Stimulated activated CD8-positive, alpha-beta memory T cell treated with anti-CD3 and anti-CD28 coated beads, Interleukin-15, amount 100 ng/mL, for 48 hours (primary cell): ENCODE data around the gene NAV2.

Experiments used
- DNase-seq, 2 donors: peaks; one replicate each; pipeline ENCODE4 v3.0.0-alpha.2; 2020; ENCODE audit warnings: low read depth in 2 of 2

The NAV2 gene

GRCh38 chr11:19774817-19775580 lies 62.4 kb downstream of the NAV2 start:
- no peak for DNase-seq

DNA sequence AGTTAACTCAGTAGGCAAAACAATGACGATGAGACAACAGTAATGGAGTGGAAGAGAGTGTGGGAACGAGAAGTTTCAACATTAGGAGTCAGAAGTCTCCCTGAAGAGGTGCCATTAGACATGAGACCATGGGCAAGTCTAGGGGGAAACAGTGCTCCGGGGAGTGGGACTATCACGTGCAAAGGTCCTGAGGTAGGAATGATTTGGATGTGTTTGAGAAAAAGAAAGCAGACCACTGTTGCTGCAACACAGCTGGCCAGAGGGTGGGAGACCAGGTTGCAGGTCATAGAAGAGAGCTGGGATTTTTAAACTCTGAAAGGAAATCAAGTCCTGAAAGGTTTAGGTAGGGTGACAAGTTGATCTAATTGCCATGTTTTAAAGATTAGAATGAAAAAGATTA lies 63.0 kb downstream of the NAV2 start:
- no peak for DNase-seq

- no peak for DNase-seq
These were observed 64.4 kb downstream of the NAV2 start for GRCh38 chr11:19777039-19777376.

DNA sequence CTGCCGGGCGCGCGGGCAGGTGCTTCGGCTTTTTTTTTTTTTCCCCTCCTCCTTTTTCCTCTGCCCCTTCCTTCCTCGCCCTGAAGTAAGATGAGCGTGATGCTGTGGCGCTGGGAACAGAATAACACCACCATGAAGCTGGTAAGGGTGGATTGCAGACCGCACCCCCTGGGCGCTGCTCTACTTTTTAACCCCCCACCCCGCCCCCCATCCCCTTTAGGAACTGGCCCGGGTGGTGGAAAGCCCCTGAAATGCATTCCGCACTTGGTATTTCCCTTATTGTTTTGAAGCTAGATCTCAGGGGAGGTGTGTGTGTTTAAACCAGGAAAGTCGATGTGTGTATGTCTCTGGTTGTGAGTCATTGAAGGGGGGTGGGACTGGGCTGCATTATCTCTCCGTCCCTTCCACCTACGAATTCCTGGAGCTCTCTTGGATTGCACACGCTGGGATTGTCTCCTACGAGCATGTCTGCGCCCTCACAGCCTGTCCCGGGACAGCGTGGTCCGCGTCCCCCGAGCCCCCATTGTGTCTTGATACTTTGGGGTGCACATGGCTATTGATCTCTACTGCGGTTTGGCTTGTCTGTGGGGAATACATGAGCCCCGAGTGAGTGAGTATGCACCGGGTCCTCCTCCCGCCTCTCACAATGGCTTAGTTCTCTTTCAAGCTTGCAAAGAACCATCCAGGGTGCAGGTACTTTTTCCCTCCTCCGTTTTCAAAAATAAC lies 64.9 kb downstream of the NAV2 start:
- DNase-seq = no peak

- no peak for DNase-seq
These were observed 67.1 kb downstream of the NAV2 start for GRCh38 chr11:19779740-19780139.

- no peak for DNase-seq
These were observed 68.7 kb downstream of the NAV2 start for GRCh38 chr11:19781351-19781750.

- no peak for DNase-seq
These were observed 72.6 kb downstream of the NAV2 start for GRCh38 chr11:19785265-19785664.

- no peak for DNase-seq
These were observed 74.0 kb downstream of the NAV2 start for GRCh38 chr11:19786644-19787043.

DNA sequence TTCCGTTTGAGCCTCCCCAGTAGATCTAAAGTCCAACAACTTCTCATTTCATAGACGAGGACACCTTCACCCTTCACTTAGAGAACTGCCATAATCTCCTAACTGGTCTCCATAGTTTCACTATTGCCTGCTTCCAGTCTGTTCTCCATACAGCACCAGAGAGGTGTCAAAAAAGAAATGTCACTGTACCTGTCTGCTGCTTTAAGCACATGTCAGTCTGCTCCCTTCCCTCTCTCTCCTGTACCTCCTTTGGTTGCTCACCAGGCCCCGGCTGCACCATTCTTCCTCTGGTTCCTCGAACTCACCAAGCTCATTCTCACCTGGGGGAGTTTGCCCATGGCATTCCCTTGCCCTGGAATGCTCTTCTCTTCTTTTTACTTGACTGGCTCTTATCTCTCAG lies 75.8 kb downstream of the NAV2 start:
- DNase-seq = no peak

DNA sequence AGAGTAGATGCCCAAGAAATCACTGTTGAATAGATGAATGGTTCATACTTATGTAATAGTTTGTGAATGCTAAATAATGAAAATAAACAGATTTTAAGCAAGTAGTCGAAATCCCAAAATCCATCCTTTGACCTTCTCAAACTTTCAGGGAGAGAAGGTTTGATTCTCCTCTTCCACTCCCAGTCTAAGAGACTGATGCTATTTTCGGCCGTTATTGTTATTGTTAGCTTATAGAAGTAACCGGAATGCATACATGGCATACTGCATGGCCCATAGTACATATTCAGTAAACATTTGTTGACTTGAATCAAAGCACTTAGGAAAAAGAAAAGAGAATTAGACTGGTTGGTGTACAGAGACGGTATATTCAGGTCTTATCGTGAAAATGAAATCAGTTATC lies 76.6 kb downstream of the NAV2 start:
- no peak for DNase-seq

DNA sequence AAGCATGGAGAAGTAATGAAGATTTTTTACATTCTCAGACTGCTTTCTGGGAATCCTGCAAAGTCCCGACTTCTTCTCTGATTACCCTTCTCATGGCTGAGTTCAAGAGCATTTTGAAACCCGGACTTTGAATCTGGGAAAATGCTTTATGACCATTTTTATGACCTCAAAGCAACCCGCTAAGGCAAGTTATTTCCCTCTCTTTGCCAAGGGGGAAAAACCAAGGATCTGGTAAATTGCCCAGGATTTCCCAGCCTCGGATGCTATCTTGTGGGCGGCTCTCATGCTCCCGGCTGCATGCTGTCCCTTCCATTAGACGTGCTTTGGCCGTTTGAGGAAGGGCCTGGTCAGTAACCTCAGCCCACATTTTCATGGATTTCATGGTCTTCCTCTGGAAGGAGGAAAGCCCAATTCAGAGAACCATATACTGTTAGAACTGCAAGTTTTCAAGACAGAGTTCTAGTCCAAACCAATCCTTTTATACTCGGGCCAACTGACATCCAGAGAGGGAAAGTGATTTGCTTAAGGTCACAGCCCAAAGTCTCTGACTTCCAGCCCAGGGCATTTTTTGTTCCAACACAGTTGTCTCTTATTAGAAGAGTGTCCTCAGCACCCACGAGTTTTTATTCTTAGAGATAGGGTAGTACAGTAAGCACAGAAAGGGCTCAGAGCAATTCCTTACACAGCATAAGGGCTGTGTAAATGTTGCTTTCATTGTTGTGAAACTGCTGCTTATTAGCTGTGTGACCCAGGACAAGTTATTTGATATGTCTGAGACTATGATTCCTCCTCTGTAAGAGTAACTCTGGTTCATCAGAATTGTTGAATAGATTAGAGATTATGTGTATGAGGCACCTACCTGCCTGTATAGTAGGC lies 77.4 kb downstream of the NAV2 start:
- DNase-seq = no peak

DNA sequence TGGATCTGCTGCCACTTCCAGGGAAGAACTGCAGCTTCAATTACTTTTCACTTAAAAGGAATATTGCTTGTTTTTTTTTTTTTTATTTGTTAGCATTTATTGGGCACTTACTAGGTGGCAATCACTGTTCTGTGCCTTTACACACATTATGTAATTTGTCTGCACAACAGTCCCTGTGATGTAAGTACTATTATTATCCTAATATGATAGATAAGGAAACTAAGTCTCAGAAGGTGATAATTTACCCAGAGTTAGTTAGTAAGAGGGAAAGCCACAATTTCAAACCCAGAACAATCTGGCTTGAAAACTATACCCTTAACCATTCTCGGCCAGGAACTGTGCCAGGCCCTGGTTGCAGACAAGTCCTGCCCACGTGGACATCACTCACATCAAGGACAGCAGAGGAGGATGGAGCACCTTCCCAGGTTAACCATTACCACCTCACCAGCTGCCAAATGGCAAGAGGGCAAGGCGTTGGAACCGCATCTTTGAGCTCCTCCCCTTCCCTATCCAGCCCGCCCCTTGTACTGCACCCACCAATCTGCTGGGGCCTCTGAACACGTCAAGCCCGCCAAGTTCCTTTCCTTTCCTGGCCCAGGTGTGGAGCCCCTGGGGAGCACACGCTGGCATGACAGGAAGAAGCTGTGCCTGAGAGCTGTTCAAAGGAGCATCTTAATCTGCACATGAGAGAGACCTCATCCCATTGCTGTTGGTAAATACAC lies 78.4 kb downstream of the NAV2 start:
- no peak for DNase-seq

DNA sequence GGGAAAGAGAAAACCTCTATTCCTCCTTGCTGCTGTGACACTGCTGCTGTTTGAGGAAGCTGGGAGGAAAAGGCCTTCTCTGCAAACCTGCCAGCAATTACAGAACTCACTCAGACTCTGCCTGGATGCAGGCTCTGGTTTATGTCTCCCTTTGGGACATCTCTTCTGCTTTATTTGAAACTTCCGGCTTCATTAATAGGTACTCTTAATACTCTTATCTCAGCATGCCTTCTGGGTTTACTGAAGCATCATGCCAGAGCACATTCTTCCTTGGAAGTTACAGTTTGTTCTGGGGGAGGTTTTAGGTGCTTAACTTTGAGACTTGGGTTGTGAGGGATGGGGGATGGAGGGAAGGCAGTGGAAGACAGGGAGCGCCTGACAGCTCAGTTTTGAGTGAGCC lies 79.9 kb downstream of the NAV2 start:
- no peak for DNase-seq

DNA sequence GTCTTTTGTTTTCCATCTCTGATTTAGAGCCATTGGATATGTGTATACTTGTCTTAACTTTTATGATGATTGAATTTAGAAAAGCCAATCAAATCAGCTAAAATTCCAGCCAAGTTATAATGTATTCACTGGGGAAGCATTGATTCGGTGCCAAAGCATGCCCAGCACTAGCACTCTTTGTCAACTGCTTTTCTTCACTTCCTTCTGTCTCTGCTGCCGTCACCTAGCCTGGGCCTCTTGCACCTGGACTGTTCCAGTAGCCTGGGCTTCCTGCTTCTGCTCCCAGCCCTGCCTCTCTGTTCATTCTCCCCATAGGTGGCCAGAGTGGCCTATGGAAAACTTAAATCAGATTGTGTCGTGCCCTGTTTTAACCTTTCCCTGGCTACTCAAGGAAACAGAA lies 80.7 kb downstream of the NAV2 start:
- no peak for DNase-seq

DNA sequence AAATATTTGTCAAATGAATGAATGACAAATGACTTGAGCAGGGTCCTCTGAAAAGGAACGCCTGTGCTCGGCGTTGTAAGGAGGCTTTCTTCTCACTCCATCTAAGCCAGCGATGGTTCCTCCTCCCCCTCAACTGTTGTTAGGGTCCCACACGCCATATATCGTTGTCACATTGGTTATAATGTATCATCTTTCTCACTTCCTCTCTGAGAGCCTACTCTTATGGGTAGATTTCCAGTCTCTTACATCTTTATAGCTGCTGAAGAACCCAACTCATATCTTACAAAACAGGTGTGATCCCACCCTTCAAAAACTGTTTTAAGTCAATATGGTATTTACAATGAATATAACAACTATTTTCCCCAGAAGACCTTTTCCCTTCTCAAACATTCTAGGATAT lies 81.5 kb downstream of the NAV2 start:
- DNase-seq = no peak

DNA sequence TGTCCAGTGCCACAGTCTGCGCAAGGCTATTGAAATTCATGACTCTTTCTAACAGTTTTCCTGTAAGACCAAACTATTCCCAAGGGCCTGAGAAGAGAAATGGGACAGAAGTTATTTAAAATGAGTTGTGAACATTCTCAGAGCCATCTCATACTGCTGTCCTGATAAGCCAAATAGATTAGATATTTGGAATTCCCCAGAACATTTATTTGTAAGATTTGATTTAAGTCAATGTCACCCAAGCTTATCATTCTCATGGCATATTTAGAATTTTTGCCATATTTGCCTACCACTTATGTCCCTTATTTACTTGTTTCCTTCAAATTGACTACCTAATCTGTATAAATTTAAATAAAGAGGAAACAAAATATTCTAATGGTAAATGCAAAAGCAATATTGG lies 82.4 kb downstream of the NAV2 start:
- no peak for DNase-seq

DNA sequence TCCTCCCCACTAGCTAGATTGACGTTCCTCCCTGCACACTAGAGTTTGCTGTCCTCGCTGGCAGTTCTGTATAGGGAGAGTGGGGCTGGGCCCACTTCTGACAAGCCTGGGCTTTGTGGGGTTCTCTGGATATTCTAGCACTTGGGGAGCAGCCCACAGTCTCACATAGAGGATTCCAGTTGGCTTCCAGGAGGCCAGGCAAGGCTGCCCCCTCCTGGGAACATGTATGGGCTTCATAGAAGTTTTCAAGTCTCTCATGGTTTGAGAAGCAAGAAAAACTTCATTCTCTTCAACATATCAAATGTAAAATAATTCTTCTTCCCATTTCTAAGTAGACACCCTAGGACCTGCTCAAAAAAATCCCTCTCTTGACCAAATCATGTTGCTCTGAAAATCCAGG lies 87.5 kb downstream of the NAV2 start:
- DNase-seq = no peak

DNA sequence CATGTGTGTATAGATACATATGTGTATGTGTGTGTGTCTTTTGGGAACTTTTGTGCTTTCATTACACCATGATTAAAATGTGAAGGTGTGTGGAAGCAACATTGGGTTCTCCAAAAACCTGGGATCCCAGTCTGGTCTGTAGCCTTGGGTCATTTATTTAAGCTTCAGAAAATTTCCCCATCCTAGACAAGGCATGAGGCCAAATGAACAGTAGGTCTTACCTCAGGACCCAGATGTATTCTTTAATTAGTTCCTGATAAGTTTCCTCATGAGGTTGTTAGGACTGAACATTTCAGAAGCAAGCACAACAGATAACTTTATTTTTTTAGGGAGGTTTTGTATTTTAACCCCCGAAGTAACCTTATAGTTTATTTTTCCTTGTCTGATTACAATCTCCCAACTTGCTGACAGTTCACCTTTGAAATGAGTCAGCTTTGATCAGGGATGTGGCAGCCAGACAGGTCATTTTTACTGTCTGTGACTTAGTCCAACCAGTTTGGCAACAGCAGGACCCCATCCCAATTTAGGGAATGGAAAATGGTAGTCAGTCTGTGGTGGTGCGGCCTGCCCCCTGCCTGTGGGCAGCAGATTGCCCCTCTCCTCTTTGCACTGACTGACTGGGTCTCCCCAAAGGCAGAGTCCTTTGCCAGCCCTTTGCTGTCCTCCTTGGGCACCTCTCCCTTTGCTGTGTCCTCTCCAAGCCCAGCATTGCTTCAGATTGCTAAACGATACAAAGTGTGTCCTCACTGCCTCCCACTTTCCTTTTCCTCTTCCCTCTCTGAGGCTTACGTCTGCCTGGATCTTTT lies 88.3 kb downstream of the NAV2 start:
- DNase-seq = no peak

- DNase-seq = no peak
These were observed 90.2 kb downstream of the NAV2 start for GRCh38 chr11:19802773-19803293.

- no peak for DNase-seq
These were observed 90.9 kb downstream of the NAV2 start for GRCh38 chr11:19803506-19803998.

DNA sequence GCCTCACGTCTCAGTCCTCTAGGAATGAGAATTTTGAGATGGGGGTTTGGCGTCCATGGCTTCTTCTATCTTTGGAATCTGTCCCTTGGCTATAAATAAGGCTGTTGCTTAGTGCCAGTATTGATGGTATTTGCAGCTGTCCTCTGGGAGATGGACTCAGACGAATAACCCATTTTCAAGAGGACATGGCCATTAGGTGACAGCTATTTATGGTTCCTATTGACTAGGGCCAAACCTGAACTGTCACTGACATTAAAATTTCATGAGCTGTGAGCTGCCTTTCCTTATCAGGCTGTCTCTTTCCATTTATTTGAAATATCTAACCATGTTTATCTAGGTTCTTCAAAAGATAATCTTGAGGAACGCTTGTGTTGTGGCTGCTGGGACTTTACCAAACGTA lies 92.7 kb downstream of the NAV2 start:
- no peak for DNase-seq
